ENCODE results near the gene PRM3. TPM values are rescaled to one million over a fixed set of nuclear protein-coding genes. Genes with fewer than 3 reads are reported as not detected.

The PRM3 gene
- total and polyA plus RNA-seq, 2 experiments from 2014 or later: not detected

GRCh38 chr16:11232852-11233726 lies 40.3 kb downstream of the PRM3 start:
- H3K36me3 ChIP-seq: no peaks in the 10 kb centered on the region
- no peak overlapping the region for H3K4me3 ChIP-seq
- H3K9me3 ChIP-seq (ENCODE audit: low read depth): no peaks in the 10 kb centered on the region
- no peaks in the 10 kb centered on the region for H3K27me3 ChIP-seq
- H3K4me1 ChIP-seq (ENCODE audit: low read depth): no peaks in the 10 kb centered on the region
- no peak for TF ChIP-seq CTCF (IDR thresholded peaks at IDR 0.05; ENCODE audit: low read depth, low read length)
- DNase-seq (ENCODE audit: low read depth in 1 of 2, low spot score in 1 of 2): no peak
- H3K27ac ChIP-seq: no peak overlapping the region

GRCh38 chr16:11232302-11232851 lies 41.1 kb downstream of the PRM3 start:
- TF ChIP-seq CTCF (IDR thresholded peaks at IDR 0.05; ENCODE audit: low read depth, low read length): no peak
- Histone ChIP-seq H3K4me3 (no peak overlapping the region), H3K36me3 (no peaks in the 10 kb centered on the region), H3K27me3 (no peaks in the 10 kb centered on the region), H3K27ac (no peak overlapping the region), H3K9me3 (ENCODE audit: low read depth) (no peaks in the 10 kb centered on the region), H3K4me1 (ENCODE audit: low read depth) (no peaks in the 10 kb centered on the region)
- DNase-seq (ENCODE audit: low read depth in 1 of 2, low spot score in 1 of 2): no peak

GRCh38 chr16:11231367-11231970 lies 42.0 kb downstream of the PRM3 start:
- H3K4me1 ChIP-seq (ENCODE audit: low read depth): no peaks in the 10 kb centered on the region
- H3K27ac ChIP-seq: no peak overlapping the region
- H3K27me3 ChIP-seq: no peaks in the 10 kb centered on the region
- DNase-seq (ENCODE audit: low read depth in 1 of 2, low spot score in 1 of 2): no peak
- H3K4me3 ChIP-seq: no peak overlapping the region
- TF ChIP-seq CTCF (IDR thresholded peaks at IDR 0.05; ENCODE audit: low read depth, low read length): no peak
- no peaks in the 10 kb centered on the region for H3K9me3 ChIP-seq (ENCODE audit: low read depth)
- H3K36me3 ChIP-seq: no peaks in the 10 kb centered on the region

- no peak overlapping the region for H3K4me3 ChIP-seq
- H3K4me1 ChIP-seq (ENCODE audit: low read depth): no peaks in the 10 kb centered on the region
- H3K27ac ChIP-seq: no peak overlapping the region
- no peaks in the 10 kb centered on the region for H3K36me3 ChIP-seq
- no peaks in the 10 kb centered on the region for H3K27me3 ChIP-seq
- DNase-seq (ENCODE audit: low read depth in 1 of 2, low spot score in 1 of 2): no peak
- H3K9me3 ChIP-seq (ENCODE audit: low read depth): no peaks in the 10 kb centered on the region
- no peak for TF ChIP-seq CTCF (IDR thresholded peaks at IDR 0.05; ENCODE audit: low read depth, low read length)
These were observed 43.5 kb downstream of the PRM3 start for GRCh38 chr16:11229906-11230305.

- no peaks in the 10 kb centered on the region for H3K9me3 ChIP-seq (ENCODE audit: low read depth)
- H3K27ac ChIP-seq: no peak overlapping the region
- TF ChIP-seq CTCF (IDR thresholded peaks at IDR 0.05; ENCODE audit: low read depth, low read length): no peak
- no peaks in the 10 kb centered on the region for H3K36me3 ChIP-seq
- no peaks in the 10 kb centered on the region for H3K27me3 ChIP-seq
- no peaks in the 10 kb centered on the region for H3K4me1 ChIP-seq (ENCODE audit: low read depth)
- no peak for DNase-seq (ENCODE audit: low read depth in 1 of 2, low spot score in 1 of 2)
- H3K4me3 ChIP-seq: no peak overlapping the region
These were observed 44.0 kb downstream of the PRM3 start for GRCh38 chr16:11229432-11229831.
